ENCODE results near the gene TLR3. TPM values are rescaled to one million over a fixed set of nuclear protein-coding genes. Genes with fewer than 3 reads are reported as not detected.
A peak's percentile ranks its signal among the peaks of the same experiment; 100 is the strongest.

Gene TLR3
- polyA plus RNA-seq, 4 donors: 11.2 to 17.3 (median 16.7) TPM

- peak in 1 of 4 donors; percentile 8 for DNase-seq (ENCODE audit: low read depth in 4 of 4, low spot score in 3 of 4)
Observed at GRCh38 chr4:186104114-186104889, 35.3 kb downstream of the TLR3 start, which contains the start of gene FAM149A. FAM149A (plus strand) TSS chr4:186104704.

DNA sequence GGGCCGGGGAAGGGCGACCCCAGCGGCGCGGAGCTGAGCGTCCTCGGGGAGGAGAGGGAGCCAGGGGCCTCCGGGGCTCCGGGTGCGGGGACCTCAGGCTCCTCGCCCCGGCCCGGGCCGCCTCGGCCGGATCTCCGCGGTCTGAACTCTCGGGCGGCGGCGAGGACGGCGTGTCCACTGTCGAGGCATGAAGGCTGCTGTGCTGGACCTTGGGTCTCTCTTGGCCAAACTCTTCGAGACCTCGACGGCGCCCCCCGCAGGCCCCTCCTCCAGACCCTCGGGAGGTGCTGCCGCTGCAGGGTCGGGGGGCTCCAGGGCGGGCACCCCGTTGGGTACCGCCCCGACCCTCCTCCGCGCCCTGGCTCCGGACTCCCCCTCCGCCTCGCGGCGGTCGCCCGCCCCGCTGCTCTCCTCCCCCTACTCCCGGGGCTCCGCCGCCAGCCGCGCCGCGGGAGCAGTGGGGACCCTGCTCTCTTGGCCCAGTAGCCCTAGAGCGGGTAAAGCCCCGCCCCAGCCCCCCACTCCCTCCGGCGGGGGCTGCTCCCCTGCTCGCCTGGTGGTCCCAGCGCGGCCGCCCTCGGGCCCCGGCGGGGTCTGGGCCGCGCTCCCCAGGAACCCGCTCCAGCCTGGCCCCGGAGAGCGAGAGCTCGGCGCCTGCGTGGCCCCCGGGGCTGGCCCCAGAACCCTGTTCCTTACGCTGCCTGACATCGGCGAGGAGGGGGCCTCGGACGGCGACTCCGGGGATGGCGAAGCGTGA, 36.1 kb downstream of the TLR3 start:
- DNase-seq (ENCODE audit: low read depth in 4 of 4, low spot score in 3 of 4): peak in 1 of 4 donors; percentile 25

DNA sequence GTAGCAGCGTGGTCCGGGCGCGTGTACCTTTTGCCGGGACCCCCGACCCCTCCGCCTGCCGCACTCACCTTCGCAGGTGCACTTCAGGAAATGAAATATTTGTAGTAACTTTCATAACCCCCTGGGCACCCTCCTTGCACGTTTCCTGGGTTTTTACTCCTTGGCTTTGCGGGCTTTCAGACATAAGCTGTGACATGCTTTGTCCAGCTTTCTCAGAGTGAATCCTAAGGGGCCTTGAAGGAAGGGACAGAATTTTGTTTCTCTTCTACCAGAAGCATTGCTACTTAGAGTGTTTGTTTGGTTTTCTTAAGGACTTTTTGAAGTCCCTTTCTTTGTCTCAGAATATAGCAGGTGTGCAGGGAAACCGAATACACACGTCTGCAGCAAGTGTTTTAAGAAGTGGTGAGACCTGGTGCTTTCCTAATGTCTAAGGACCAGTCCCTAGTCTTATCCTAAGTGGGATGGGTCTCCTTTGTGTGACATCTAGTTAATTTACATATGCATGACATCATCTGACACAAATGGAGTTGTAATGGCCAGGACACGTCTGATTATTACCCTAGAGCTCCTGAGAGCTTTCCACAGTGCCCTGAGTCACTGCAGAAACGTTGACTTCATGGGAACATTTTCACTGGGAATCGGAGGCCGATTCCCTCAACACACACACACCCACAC, 36.8 kb downstream of the TLR3 start:
- peak in 1 of 4 donors; percentile 10 for DNase-seq (ENCODE audit: low read depth in 4 of 4, low spot score in 3 of 4)

- no peak for DNase-seq (ENCODE audit: low read depth in 4 of 4, low spot score in 3 of 4)
Observed at GRCh38 chr4:186107947-186108346, 39.0 kb downstream of the TLR3 start.

DNA sequence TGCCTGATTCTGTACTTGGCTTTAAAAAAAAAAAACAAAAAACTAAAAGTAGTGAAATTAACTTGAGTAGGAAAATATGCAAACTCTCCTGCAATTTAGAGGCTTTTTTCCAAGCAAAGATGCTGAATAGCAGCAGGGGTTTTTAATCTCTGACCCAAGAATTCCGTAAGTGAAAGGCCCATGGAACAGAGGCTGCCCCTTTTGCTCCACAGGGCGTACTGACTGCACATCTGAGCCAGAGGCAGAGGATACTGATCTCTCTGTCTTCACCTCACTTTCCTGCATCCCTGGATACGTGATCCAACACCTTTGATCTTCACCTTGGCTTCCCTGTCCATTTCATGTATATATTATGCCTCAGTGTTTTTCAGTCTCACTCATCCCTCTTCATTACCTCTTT, 39.4 kb downstream of the TLR3 start:
- DNase-seq (ENCODE audit: low read depth in 4 of 4, low spot score in 3 of 4): no peak

GRCh38 chr4:186109245-186109644, 40.3 kb downstream of the TLR3 start:
- DNase-seq (ENCODE audit: low read depth in 4 of 4, low spot score in 3 of 4): no peak

- DNase-seq (ENCODE audit: low read depth in 4 of 4, low spot score in 3 of 4): no peak
Observed at GRCh38 chr4:186116697-186117096, 47.7 kb downstream of the TLR3 start.

GRCh38 chr4:186118582-186118981, 49.6 kb downstream of the TLR3 start:
- no peak for DNase-seq (ENCODE audit: low read depth in 4 of 4, low spot score in 3 of 4)

DNA sequence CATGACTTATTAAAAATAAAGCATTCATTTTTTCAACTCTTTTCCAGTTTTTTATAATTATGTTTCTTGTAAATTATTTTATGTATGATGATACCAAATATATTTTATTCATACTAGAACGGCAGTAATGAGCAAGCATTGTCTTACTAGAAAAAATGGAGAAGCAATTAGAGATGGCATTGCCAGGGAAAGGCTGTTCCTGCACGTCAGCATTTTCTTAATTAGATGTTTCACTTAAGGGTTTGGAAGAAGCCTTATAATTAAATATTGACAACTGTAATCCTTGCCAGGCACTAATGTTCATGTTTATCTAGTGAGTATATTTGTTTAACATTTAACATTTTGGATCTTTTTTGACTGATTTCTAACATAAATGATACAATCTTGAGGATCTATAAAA, 52.1 kb downstream of the TLR3 start:
- DNase-seq (ENCODE audit: low read depth in 4 of 4, low spot score in 3 of 4): no peak

DNA sequence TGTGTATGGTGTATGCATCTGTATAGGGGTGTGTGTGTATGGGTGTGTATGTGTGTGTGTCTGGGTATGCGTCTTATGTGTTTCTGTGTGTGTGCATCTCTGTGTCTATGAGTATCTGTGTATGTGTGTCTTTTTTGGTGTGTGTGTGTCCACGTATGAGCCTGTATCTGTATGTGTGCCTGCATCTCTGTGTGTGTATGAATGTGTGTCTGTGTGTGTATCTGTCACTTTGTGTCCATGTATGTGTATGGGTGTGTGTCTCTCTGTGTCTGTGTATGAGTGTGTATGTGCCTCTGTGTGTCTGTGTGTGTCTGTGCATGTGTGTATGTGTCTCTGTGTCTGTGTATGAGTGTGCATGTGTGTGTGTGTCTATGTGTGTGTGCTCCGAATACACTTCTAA, 59.9 kb downstream of the TLR3 start:
- no peak for DNase-seq (ENCODE audit: low read depth in 4 of 4, low spot score in 3 of 4)

DNA sequence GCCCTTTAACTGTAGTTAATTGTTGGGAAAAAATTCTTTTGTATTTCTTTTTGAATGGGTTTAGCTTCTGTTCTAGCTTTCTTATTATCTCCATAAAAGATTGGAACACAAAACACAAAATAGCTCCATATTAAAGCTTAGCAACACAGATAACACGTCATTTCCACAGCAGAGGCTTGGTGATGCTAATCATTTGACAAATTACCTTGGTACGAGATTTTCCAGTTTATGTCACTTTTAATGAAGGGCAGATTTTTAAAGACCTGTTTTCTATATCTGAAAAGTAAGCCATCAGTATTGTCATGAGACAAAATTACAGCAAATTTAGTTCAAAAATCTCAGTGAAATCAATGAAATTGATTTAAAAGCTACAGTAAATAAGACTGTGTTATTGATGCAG, 63.0 kb downstream of the TLR3 start:
- DNase-seq (ENCODE audit: low read depth in 4 of 4, low spot score in 3 of 4): no peak

GRCh38 chr4:186132577-186133242, 63.8 kb downstream of the TLR3 start:
- no peak for DNase-seq (ENCODE audit: low read depth in 4 of 4, low spot score in 3 of 4)

DNA sequence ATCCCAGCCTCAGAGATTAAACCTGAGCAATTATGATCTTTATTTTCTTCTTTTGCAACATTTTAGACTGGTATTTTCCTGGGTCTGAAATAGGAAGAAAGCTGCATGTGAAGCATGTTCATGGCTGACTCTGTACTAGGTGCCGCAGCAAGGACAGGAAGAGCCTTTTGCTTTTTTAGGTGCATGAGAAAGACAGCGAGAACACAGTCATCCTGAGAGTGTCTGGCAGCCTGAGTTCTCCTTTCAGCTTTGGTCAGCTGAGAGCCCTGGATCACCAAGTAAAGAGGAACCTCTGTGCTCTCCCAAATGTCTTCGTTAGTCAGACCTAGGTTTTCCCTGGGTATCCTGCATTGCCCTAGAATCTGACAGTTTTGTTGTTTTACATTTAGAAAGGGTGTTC, 65.3 kb downstream of the TLR3 start:
- no peak for DNase-seq (ENCODE audit: low read depth in 4 of 4, low spot score in 3 of 4)

DNA sequence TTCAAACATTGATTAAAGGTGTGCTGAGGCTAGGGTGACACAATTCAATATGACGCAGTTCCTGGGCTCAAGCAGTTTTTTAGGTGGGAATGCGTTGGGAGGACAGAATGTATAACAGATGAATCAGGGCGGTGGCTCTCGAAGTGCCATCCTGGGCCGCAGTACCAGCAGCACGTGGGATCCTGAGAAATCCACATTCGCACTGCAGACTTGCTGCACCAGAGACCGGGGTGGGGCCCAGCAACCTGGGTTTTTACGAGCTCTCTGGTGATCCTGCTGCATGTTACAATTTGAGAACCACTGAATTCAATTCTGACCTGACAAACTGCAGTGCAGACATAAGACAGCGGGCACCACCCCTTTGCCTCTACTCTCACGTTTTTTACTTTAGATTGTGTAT, 65.9 kb downstream of the TLR3 start:
- DNase-seq (ENCODE audit: low read depth in 4 of 4, low spot score in 3 of 4): no peak

DNA sequence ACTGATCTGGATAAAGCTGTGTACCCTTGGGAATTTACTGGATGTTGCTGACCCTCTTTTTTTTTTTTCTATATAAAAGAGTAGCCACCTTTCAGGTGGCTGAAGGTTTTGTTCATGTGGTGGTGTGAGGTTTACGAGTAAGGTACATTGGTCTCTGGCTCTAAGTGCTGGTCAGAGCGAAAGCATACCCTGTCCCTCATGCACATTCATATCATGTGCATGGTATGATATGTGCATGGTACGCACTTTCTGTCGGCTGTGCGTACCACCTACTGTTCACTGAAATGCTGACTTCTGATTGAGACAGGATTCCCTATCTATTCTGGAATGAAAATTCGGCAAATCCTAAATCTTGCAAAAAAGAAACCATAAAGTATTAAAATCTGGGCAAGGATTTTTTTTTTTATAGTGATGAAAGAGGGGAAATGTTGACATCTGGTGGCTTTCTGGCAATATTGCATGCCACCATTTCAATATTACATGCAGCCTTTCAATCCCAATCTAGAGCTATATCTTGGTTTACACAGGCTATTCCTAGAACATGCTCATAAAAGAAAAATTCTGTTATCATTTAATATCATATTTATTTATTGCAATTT, 68.3 kb downstream of the TLR3 start:
- DNase-seq (ENCODE audit: low read depth in 4 of 4, low spot score in 3 of 4): no peak

Other genes with a start within 250 kb of the TLR3 start
- 10 to 100 TPM; 51.5 to 63.5 (median 53.9) TPM for gene FAM149A, start 35.5 kb downstream of the TLR3 start, polyA plus RNA-seq (ENCODE audit: insufficient read length in 4 of 4)
- 10 to 100 TPM; 11.9 to 33.5 (median 23.8) TPM for gene CYP4V2, start 122.4 kb downstream of the TLR3 start, polyA plus RNA-seq (ENCODE audit: insufficient read length in 4 of 4)
- gene KLKB1, start 158.4 kb downstream of the TLR3 start, polyA plus RNA-seq (ENCODE audit: insufficient read length in 4 of 4): 1 to 10 TPM; 1.1 to 2.3 (median 1.7) TPM
- 1 to 10 TPM; 2.0 to 2.9 (median 2.8) TPM for gene F11, start 197.0 kb downstream of the TLR3 start, polyA plus RNA-seq (ENCODE audit: insufficient read length in 4 of 4)